Measurements from ENCODE around the gene IRF2.

Gene IRF2

GRCh38 chr4:184401397-184402171 lies 72.8 kb downstream of the IRF2 start:
- DNase-seq (ENCODE audit: low read depth in 2 of 2) = no peak
- no peak for TF ChIP-seq CTCF (IDR thresholded peaks at IDR 0.05; ENCODE audit: low read depth, low read length)
- H3K4me3 ChIP-seq (replicated peaks in 1 of 2; ENCODE audit: low read depth in 2 of 2, low read length in 2 of 2) = no peak overlapping the region

- no peak overlapping the region for H3K4me3 ChIP-seq (replicated peaks in 1 of 2; ENCODE audit: low read depth in 2 of 2, low read length in 2 of 2)
- no peak for DNase-seq (ENCODE audit: low read depth in 2 of 2)
- TF ChIP-seq CTCF (IDR thresholded peaks at IDR 0.05; ENCODE audit: low read depth, low read length) = no peak
Measured at GRCh38 chr4:184400891-184401290, 73.5 kb downstream of the IRF2 start.

- DNase-seq (ENCODE audit: low read depth in 2 of 2) = peak; percentile 94 to 99
- no peak overlapping the region for H3K4me3 ChIP-seq (replicated peaks in 1 of 2; ENCODE audit: low read depth in 2 of 2, low read length in 2 of 2)
- TF ChIP-seq CTCF (IDR thresholded peaks at IDR 0.05; ENCODE audit: low read depth, low read length) = peak; percentile 48
Measured at GRCh38 chr4:184400375-184400870, 73.9 kb downstream of the IRF2 start.

- no peak for TF ChIP-seq CTCF (IDR thresholded peaks at IDR 0.05; ENCODE audit: low read depth, low read length)
- no peak overlapping the region for H3K4me3 ChIP-seq (replicated peaks in 1 of 2; ENCODE audit: low read depth in 2 of 2, low read length in 2 of 2)
- peak in 1 of 2 donors; percentile 38 for DNase-seq (ENCODE audit: low read depth in 2 of 2)
Measured at GRCh38 chr4:184399512-184399908, 74.8 kb downstream of the IRF2 start.

- no peak for TF ChIP-seq CTCF (IDR thresholded peaks at IDR 0.05; ENCODE audit: low read depth, low read length)
- DNase-seq (ENCODE audit: low read depth in 2 of 2) = no peak
- H3K4me3 ChIP-seq (replicated peaks in 1 of 2; ENCODE audit: low read depth in 2 of 2, low read length in 2 of 2) = no peak overlapping the region
Measured at GRCh38 chr4:184398741-184399511, 75.4 kb downstream of the IRF2 start.

- H3K4me3 ChIP-seq (replicated peaks in 1 of 2; ENCODE audit: low read depth in 2 of 2, low read length in 2 of 2) = no peak overlapping the region
Measured at GRCh38 chr4:184397516-184398163, 76.7 kb downstream of the IRF2 start.

More at GRCh38 chr4:184397516-184398163, 76.7 kb downstream of the IRF2 start:
- no peak for TF ChIP-seq CTCF (IDR thresholded peaks at IDR 0.05; ENCODE audit: low read depth, low read length)
- DNase-seq (ENCODE audit: low read depth in 2 of 2) = peak in 1 of 2 donors; percentile 36
